MM.1S (cell line): ENCODE data around the gene NRXN3.

Experiments
- DNase-seq: peaks from one replicate; pipeline ENCODE4 v3.0.0-alpha.2; 2015
- H2AFZ ChIP-seq: fragments of 300-600 bp; sonication (generic); 2 replicates; pipeline ENCODE4 v1.6.0; 2016; ENCODE audit warnings: antibody characterized with exemption, low read length
- H3F3A ChIP-seq: fragments of 300-600 bp; sonication (generic); 2 replicates; pipeline ENCODE4 v1.6.1; 2016; ENCODE audit warnings: mild to moderate bottlenecking, antibody characterized with exemption, low read length, moderate library complexity, mixed read lengths; ENCODE audit not compliant: insufficient read depth
- H3K27ac ChIP-seq: fragments of 300-600 bp; sonication (generic); 2 replicates; pipeline ENCODE4 v1.5.1; 2016; ENCODE audit warnings: mild to moderate bottlenecking, low read length
- H3K27me3 ChIP-seq: fragments of 300-600 bp; sonication (generic); replicated peaks from 2 replicates; pipeline ENCODE4 v1.6.0; 2016; ENCODE audit warnings: low read length; ENCODE audit not compliant: insufficient read depth
- H3K36me3 ChIP-seq: fragments of 300-600 bp; sonication (generic); replicated peaks from 2 replicates; pipeline ENCODE4 v1.6.1; 2016; ENCODE audit warnings: mild to moderate bottlenecking, low read length, mixed read lengths; ENCODE audit not compliant: insufficient read depth
- H3K4me1 ChIP-seq: fragments of 300-600 bp; sonication (generic); 2 replicates; pipeline ENCODE4 v1.6.1; 2016; ENCODE audit warnings: low read length, mixed read lengths
- H3K4me2 ChIP-seq: fragments of 300-600 bp; sonication (generic); 2 replicates; pipeline ENCODE4 v1.6.0; 2016; ENCODE audit warnings: low read depth, low read length
- H3K4me3 ChIP-seq: fragments of 300-600 bp; sonication (generic); 2 replicates; pipeline ENCODE4 v1.5.1; 2016; ENCODE audit warnings: low read length, mixed read lengths
- H3K79me2 ChIP-seq: fragments of 300-600 bp; sonication (generic); 2 replicates; pipeline ENCODE4 v1.6.1; 2016; ENCODE audit warnings: mixed run types, low read length, mixed read lengths
- H3K9ac ChIP-seq: fragments of 300-600 bp; sonication (generic); 2 replicates; pipeline ENCODE4 v1.6.1; 2016; ENCODE audit warnings: low read length, mixed read lengths
- H3K9me2 ChIP-seq: fragments of 300-600 bp; sonication (generic); replicated peaks from 2 replicates; pipeline ENCODE4 v1.6.1; 2016; ENCODE audit warnings: mild to moderate bottlenecking, low read length, mixed read lengths; ENCODE audit not compliant: insufficient read depth
- H3K9me3 ChIP-seq: fragments of 300-600 bp; sonication (generic); replicated peaks from 2 replicates; pipeline ENCODE4 v1.6.1; 2016; ENCODE audit warnings: mild to moderate bottlenecking, low read length, mixed read lengths; ENCODE audit not compliant: insufficient read depth
- H4K20me1 ChIP-seq: fragments of 300-600 bp; sonication (generic); 2 replicates; pipeline ENCODE4 v1.6.1; 2016; ENCODE audit warnings: mild to moderate bottlenecking, low read length, moderate library complexity, mixed read lengths; ENCODE audit not compliant: insufficient read depth
- CTCF ChIP-seq: fragments of 300-600 bp; sonication (generic); IDR thresholded peaks from 2 replicates; pipeline ENCODE4 v1.5.1; 2016; ENCODE audit warnings: antibody characterized with exemption, low read length, mixed read lengths
- EZH2 ChIP-seq: fragments of 300-600 bp; sonication (generic); optimal IDR thresholded peaks from 2 replicates; pipeline ENCODE3; 2017; ENCODE audit warnings: low read depth, mild to moderate bottlenecking, antibody characterized with exemption, low read length, mixed read lengths
- EZH2phosphoT487 ChIP-seq: fragments of 300-600 bp; sonication (generic); IDR thresholded peaks from 2 replicates; pipeline ENCODE4 v1.6.1; 2018; ENCODE audit warnings: antibody characterized with exemption, low read length

The NRXN3 gene

GRCh38 chr14:79656496-79656895 is 1486.3 kb downstream of the NRXN3 start:
- TF ChIP-seq CTCF = no peak
- TF ChIP-seq EZH2 = no peak
- no peak for TF ChIP-seq EZH2phosphoT487
- Histone ChIP-seq H3K9me2 (no peaks in the 10 kb centered on the region), H3K9ac (no peak overlapping the region), H3K4me3 (no peak overlapping the region), H3K9me3 (no peaks in the 10 kb centered on the region), H3K27me3 (no peaks in the 10 kb centered on the region), H4K20me1 (no peaks in the 10 kb centered on the region), H3F3A (no peaks in the 10 kb centered on the region), H3K4me2 (no peak overlapping the region), H2AFZ (no peak overlapping the region), H3K27ac (no peak overlapping the region), H3K36me3 (no peaks in the 10 kb centered on the region), H3K4me1 (no peaks in the 10 kb centered on the region), H3K79me2 (no peaks in the 10 kb centered on the region)
- DNase-seq = no peak

- H3K9ac ChIP-seq = no peak overlapping the region
- no peak overlapping the region for H2AFZ ChIP-seq
- no peak overlapping the region for H3K4me2 ChIP-seq
- no peak overlapping the region for H3K4me3 ChIP-seq
- H3K36me3 ChIP-seq = no peaks in the 10 kb centered on the region
- no peaks in the 10 kb centered on the region for H3K79me2 ChIP-seq
- H3K9me3 ChIP-seq = no peaks in the 10 kb centered on the region
- DNase-seq = no peak
- H3K27me3 ChIP-seq = no peaks in the 10 kb centered on the region
- no peak overlapping the region for H3K27ac ChIP-seq
- no peaks in the 10 kb centered on the region for H3K4me1 ChIP-seq
- no peaks in the 10 kb centered on the region for H4K20me1 ChIP-seq
- no peak for TF ChIP-seq CTCF
- no peak for TF ChIP-seq EZH2
- TF ChIP-seq EZH2phosphoT487 = no peak
- H3K9me2 ChIP-seq = no peaks in the 10 kb centered on the region
- H3F3A ChIP-seq = no peaks in the 10 kb centered on the region
Observed at GRCh38 chr14:79658221-79658620, 1488.0 kb downstream of the NRXN3 start.

- DNase-seq = no peak
- TF ChIP-seq EZH2phosphoT487 = no peak
- TF ChIP-seq CTCF = no peak
- TF ChIP-seq EZH2 = no peak
- H4K20me1 ChIP-seq = no peaks in the 10 kb centered on the region
- no peaks in the 10 kb centered on the region for H3K9me2 ChIP-seq
- H3K36me3 ChIP-seq = no peaks in the 10 kb centered on the region
- no peak overlapping the region for H2AFZ ChIP-seq
- H3F3A ChIP-seq = no peaks in the 10 kb centered on the region
- H3K4me3 ChIP-seq = no peak overlapping the region
- H3K4me1 ChIP-seq = no peaks in the 10 kb centered on the region
- no peaks in the 10 kb centered on the region for H3K79me2 ChIP-seq
- no peaks in the 10 kb centered on the region for H3K9me3 ChIP-seq
- no peak overlapping the region for H3K9ac ChIP-seq
- H3K27me3 ChIP-seq = no peaks in the 10 kb centered on the region
- no peak overlapping the region for H3K4me2 ChIP-seq
- no peak overlapping the region for H3K27ac ChIP-seq
Observed at GRCh38 chr14:79658769-79659168, 1488.6 kb downstream of the NRXN3 start.
